Adipocyte (in vitro differentiated cells): ENCODE measurements around the gene SLC22A23.
A peak's percentile ranks its signal among the peaks of the same experiment; 100 is the strongest.

Experiments used
- DNase-seq: peaks from one replicate; pipeline ENCODE4 v3.0.0-alpha.2; 2015; ENCODE audit warnings: low read depth
- H3K27me3 ChIP-seq: replicated peaks from 2 replicates; pipeline ENCODE4 v1.7.0; 2013; ENCODE audit warnings: mild to moderate bottlenecking, low read length, moderate library complexity; ENCODE audit not compliant: control insufficient read depth, insufficient read depth
- H3K36me3 ChIP-seq: 2 replicates; pipeline ENCODE4 v1.7.0; 2013; ENCODE audit warnings: low read length, mild to moderate bottlenecking, moderate library complexity; ENCODE audit not compliant: control insufficient read depth, insufficient read depth, severe bottlenecking
- H3K4me1 ChIP-seq: 2 replicates; pipeline ENCODE4 v1.7.0; 2013; ENCODE audit warnings: mild to moderate bottlenecking, low read length, moderate library complexity; ENCODE audit not compliant: control insufficient read depth, insufficient read depth
- H3K4me3 ChIP-seq: 2 replicates; pipeline ENCODE4 v1.7.0; 2013; ENCODE audit warnings: mild to moderate bottlenecking, low read length, moderate library complexity
- H3K9ac ChIP-seq: 2 replicates; pipeline ENCODE4 v1.7.0; 2013; ENCODE audit warnings: mild to moderate bottlenecking, low read length, moderate library complexity
- H3K9me3 ChIP-seq: 2 replicates; pipeline ENCODE4 v1.7.0; 2013; ENCODE audit warnings: mild to moderate bottlenecking, low read length, moderate library complexity; ENCODE audit not compliant: control insufficient read depth

SLC22A23 gene

DNA sequence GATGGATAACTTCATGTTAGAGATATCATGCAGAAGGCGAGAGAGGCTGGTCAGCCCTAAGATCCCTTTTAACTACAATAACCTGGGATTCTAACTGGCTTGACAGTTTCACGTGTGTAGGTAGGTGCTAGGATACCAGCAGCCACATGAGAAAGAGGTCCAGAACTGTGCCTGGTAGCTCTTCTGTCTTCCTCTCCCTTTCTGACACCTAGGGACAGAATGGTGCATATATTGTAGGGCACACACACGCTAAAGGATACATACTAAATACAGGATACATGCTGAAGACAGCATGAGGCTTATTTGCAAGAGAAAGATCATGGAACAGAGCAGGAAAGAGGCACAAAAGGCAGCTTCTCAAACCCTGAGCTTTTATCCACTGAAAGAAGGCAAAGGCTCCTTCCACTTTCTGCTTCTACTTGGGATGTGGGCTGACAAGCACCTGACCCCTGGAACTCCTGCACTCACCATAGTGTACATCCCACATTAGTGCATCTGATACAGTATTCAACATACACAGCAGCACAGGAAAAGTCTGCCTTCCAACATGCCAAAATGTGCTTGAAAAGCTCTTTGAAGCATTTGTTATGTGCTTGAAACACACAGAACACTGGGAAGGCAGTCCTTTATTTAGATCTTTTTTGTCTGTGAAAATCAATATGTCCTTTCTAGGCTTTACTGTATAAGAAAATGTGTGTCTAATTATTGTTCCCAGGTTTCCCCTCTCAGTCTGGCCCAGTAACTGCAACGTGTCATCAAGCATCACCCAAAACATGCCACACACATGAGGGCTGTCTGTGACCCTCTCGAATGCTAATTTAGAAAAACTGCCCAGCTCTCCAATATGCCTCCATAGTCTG lies 3.2 kb downstream of the SLC22A23 start:
- Histone ChIP-seq H3K36me3 (peaks cover 3% of the 10 kb centered on the region), H3K27me3 (no peaks in the 10 kb centered on the region), H3K4me1 (peaks cover 54% of the 10 kb centered on the region), H3K4me3 (peak overlapping the region; percentile 97), H3K9me3 (no peaks in the 10 kb centered on the region), H3K9ac (peak overlapping the region; percentile 91)
- DNase-seq, result no peak

DNA sequence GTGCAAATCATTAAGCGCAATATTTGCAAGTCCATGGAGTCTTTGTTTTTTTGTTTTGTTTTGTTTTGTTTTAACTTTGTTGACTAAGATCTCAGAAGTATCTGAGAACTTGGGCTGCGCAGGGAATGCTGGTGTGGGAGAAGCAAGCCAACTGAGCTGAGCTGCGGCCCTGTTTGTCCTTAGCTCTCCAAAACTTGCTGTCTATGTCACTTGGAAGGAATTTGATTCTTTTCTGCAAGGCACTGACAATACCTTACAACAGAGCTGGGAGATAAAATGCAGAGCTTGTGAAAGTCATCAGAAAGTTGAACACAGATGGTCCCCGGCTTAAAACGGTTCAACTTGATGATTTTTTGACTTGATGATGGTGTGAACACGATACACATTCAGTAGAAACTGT lies 5.4 kb downstream of the SLC22A23 start:
- Histone ChIP-seq H3K36me3 (peaks cover 3% of the 10 kb centered on the region), H3K4me3 (peak overlapping the region; percentile 30)
- DNase-seq, result no peak

DNA sequence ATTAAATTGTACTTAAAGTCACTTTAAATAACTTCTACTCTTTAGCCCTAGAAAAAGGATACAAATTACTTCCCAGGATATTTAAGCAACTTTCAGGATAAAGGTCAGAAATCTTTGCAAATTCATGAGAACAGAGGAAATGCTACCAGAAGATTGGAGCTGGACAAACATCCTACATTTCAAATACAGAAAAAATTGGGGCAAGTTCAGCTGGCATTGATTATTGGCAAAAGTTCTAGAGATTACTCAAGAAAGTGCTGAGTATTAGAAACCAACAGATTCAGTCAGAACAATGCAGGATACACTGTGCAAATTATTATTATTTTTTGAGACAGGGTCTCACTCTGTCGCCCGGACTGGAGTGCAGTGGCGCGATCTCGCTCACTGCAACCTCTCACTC lies 6.0 kb downstream of the SLC22A23 start:
- DNase-seq, result no peak
- Histone ChIP-seq H3K36me3 (peaks cover 3% of the 10 kb centered on the region), H3K9me3 (no peaks in the 10 kb centered on the region), H3K4me3 (peak overlapping the region; percentile 30), H3K4me1 (peaks cover 49% of the 10 kb centered on the region), H3K9ac (peak overlapping the region; percentile 72), H3K27me3 (no peaks in the 10 kb centered on the region)

More for the DNA sequence above, 5.4 kb downstream of the SLC22A23 start:
- no peaks in the 10 kb centered on the region for H3K9me3 ChIP-seq
- no peaks in the 10 kb centered on the region for H3K27me3 ChIP-seq
- peaks cover 49% of the 10 kb centered on the region for H3K4me1 ChIP-seq
- H3K9ac ChIP-seq, result peak overlapping the region; percentile 72

DNA sequence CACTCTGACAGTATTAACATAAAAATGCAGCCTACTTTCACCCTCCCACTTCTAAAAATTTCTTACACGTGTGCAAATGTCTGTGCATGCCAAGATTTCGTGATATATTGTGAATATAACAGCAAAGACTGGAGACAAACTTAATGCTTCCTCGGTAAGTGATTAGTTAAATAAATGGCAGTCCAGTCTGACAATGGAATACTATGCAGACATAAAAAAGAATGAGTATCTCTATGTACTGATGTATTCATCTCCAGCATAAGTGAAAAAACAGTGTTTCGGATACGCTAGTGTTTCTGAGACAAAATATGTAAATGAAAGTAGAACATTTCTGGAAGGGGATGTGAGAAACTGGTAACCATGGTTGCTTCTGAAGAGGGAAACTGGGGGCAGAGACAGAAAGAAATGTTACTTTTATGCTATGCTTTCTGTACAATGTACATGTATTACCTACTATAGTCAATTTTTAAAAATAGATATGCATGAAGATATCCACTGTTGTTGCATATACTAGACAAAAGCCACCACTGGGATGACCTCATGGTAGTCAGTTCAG lies 7.0 kb downstream of the SLC22A23 start:
- peak overlapping the region; percentile 72 for H3K9ac ChIP-seq
- peaks cover 3% of the 10 kb centered on the region for H3K36me3 ChIP-seq
- DNase-seq, result no peak
- H3K9me3 ChIP-seq, result no peaks in the 10 kb centered on the region
- no peak overlapping the region for H3K4me3 ChIP-seq
- H3K4me1 ChIP-seq, result peaks cover 41% of the 10 kb centered on the region
- H3K27me3 ChIP-seq, result no peaks in the 10 kb centered on the region

DNA sequence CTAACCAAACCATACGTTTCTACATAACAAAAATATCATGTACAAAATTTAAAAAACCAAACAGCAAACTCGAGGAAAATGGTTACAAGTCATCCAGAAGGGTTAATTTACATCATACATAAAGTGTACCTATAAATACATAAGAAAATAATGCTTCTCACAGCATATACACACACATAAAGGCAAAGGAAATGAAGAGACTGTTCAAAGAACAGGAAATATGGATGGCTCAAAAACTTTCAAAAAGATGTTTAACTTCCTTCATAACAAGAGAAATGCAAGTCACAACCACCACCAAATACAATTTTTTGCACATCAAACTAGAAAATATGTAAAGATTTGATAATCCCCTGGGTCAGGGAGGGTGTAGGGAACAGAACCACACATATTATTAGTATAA lies 7.5 kb downstream of the SLC22A23 start:
- peaks cover 36% of the 10 kb centered on the region for H3K4me1 ChIP-seq

DNA sequence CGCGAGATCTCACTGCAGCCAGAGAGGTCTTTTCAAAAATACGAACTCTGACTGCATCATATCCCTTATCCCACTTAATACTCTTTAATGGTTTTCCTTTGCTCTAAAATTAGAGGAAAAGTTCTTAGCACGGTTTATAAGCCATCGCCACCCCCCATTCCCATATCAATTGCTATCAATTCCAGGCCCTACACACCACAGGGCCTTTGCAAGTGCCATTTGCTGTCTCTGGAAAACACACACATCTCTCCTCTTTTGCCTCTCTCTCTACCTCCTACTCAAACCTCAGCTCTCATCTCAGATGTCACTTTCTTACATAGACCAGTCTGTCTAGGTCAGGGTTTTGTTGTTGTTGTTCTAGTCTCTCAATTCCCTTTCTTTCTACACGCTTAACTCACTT lies 9.8 kb downstream of the SLC22A23 start:
- no peak for DNase-seq
- Histone ChIP-seq H3K36me3 (peaks cover 3% of the 10 kb centered on the region), H3K4me3 (no peak overlapping the region), H3K27me3 (no peaks in the 10 kb centered on the region), H3K9ac (no peak overlapping the region), H3K4me1 (peaks cover 29% of the 10 kb centered on the region), H3K9me3 (no peaks in the 10 kb centered on the region)

More for the DNA sequence above, 7.5 kb downstream of the SLC22A23 start:
- Histone ChIP-seq H3K9me3 (no peaks in the 10 kb centered on the region), H3K27me3 (no peaks in the 10 kb centered on the region), H3K4me3 (no peak overlapping the region), H3K9ac (no peak overlapping the region), H3K36me3 (peaks cover 3% of the 10 kb centered on the region)
- no peak for DNase-seq

DNA sequence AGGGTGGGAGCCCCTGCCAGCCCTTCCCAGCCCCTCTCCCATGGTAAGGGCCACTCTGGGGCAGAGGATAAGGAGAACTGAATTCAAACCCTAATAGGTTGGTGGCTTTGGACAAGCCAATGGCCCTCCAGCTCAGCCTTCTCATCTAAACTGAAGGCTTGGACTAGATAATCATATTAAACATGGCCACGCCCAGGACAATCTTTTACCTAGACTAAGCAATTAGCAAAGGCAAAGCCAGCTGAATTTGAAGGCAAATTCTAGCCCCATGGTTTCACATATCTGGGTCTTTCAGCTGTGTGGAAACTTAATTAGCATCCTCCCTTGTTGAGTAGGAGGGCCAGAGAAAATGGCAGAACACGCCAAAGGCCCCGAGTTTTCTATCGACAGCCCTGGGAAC lies 10.7 kb downstream of the SLC22A23 start:
- DNase-seq, result no peak

DNA sequence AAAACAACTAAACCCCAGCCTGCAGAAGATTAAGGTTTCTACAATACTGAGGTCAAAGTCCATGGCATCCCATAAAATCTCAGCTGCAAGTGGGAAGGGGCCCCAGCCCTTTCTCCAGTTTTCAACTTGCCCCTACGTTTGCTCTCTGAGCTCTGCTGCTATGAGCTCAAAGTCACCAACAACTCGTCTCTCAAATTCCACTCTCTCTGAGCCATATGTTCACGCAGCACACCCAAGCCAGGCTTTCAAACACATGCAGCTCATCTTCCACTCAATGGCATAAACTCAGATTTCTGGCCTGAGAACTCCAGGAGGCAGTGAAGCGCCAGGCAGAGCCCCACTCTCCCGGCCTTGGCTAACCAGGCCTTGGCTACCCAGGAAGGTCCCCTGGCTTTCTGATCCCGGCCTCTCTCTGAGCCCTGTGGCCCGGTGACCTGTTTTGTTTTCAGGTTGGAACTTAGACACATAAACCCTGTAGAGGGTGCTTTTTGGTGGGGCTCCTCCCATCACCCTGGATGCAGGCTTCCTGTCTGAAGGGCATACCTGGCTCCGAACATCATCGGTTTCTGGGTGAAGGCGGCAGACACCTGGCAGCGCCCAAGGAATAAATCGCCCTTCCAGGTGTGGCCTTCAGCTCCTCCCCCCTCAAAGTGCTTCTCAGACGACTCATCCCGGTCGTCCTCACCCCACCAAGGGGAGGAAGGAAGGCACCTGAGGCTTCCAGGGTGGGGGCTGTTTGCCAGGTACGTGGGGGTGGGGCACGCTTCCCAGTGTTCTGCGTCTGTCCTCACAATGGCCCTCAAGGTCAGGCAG lies 12.4 kb downstream of the SLC22A23 start:
- H3K4me1 ChIP-seq, result peaks cover 7% of the 10 kb centered on the region
- no peaks in the 10 kb centered on the region for H3K9me3 ChIP-seq
- no peak for DNase-seq
- H3K36me3 ChIP-seq, result peaks cover under 1% of the 10 kb centered on the region
- H3K27me3 ChIP-seq, result no peaks in the 10 kb centered on the region
- H3K4me3 ChIP-seq, result no peak overlapping the region
- H3K9ac ChIP-seq, result no peak overlapping the region

More for the DNA sequence above, 10.7 kb downstream of the SLC22A23 start:
- Histone ChIP-seq H3K4me3 (no peak overlapping the region), H3K27me3 (no peaks in the 10 kb centered on the region), H3K36me3 (peaks cover 3% of the 10 kb centered on the region), H3K9ac (no peak overlapping the region), H3K4me1 (peaks cover 21% of the 10 kb centered on the region), H3K9me3 (no peaks in the 10 kb centered on the region)

DNA sequence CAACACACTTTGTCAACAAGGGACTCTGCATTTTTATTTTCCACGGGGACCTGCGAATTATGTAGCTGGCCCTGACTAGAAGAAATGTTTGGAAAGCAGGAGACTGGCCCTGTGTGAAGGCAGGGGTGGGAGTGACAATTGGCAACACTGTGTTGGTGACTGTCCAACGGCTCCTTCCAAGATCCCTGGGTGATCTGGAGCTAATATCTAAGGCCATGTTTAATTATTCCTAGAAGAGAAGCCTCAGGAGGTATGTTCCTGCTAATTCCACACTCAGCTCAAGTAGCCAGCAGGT lies 13.7 kb downstream of the SLC22A23 start:
- Histone ChIP-seq H3K4me3 (no peak overlapping the region), H3K4me1 (peaks cover 19% of the 10 kb centered on the region), H3K9ac (no peak overlapping the region), H3K27me3 (no peaks in the 10 kb centered on the region), H3K9me3 (no peaks in the 10 kb centered on the region), H3K36me3 (no peaks in the 10 kb centered on the region)
- no peak for DNase-seq

DNA sequence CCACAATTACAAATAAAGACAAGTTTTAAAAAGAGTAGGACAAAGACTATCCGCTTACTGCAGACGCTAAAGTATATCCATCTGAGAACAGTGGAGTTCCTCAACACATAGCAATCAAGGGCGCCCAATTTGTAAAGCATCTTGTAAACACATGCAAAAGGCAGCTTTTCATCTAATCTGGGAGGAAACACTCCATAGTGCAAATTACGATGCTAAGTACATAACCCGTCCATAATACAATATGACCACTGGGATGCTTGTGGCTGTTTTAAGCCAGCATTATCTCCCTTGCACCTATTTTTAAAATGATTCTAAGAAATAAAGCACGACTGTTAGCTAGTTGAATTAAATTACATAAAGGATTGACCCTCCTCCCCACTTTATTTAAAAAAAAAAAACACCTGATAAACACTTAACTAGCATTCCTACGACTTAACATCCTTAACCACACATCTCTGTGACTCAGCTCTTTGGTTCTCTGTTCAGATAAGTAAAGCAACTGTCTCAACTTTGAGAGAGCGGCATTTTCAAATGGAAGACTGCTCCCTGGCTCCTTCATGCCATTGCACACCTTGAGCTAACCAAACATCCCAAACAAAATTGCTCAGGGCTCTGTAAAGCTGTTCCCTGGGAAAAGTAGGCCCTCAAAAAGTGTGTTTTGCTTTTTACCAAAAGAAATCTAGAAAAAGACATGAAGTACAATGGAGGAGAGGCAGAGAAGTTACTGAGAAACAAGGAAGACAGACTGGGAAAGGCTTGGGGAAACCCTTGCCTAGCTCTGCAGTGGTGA lies 14.2 kb downstream of the SLC22A23 start:
- Histone ChIP-seq H3K4me3 (no peak overlapping the region), H3K36me3 (no peaks in the 10 kb centered on the region), H3K27me3 (no peaks in the 10 kb centered on the region), H3K9me3 (no peaks in the 10 kb centered on the region), H3K9ac (no peak overlapping the region), H3K4me1 (peaks cover 22% of the 10 kb centered on the region)
- DNase-seq, result no peak

DNA sequence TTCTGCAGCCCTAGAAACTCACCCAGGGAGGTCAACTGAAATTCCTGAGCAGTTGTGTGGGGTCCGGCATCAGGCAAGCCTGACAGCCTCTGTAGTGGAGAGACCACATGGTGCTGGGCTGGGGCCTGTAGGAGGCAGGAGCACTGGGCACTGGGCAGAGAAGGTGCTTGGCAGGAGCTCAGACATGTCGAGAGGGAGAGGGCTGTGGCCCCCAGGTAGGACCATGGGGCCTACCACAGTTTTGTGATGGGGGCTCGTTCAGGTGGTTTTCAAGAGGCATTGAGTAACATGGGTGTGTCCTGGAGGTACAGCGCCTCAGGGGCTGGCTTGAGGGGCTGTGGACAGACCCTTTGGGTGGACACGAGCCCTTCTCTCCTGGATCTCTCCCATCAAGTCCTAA lies 15.9 kb downstream of the SLC22A23 start:
- H3K4me3 ChIP-seq, result no peak overlapping the region
- H3K9me3 ChIP-seq, result no peaks in the 10 kb centered on the region
- H3K9ac ChIP-seq, result no peak overlapping the region
- peaks cover 22% of the 10 kb centered on the region for H3K4me1 ChIP-seq
- no peaks in the 10 kb centered on the region for H3K27me3 ChIP-seq
- DNase-seq, result no peak
- peaks cover 5% of the 10 kb centered on the region for H3K36me3 ChIP-seq
